ENCODE data around the gene SUDS3. TPM values are rescaled to one million over a fixed set of nuclear protein-coding genes. Genes with fewer than 3 reads are reported as not detected.
"Not testable (repeated sequence)": the region's sequence is repeated elsewhere in the genome, so short reads cannot be mapped to it uniquely, and the experiment has no call there.

SUDS3 gene
- total and polyA plus RNA-seq, 7 donors: 8.3 to 27.8 (median 18.9) TPM

DNA sequence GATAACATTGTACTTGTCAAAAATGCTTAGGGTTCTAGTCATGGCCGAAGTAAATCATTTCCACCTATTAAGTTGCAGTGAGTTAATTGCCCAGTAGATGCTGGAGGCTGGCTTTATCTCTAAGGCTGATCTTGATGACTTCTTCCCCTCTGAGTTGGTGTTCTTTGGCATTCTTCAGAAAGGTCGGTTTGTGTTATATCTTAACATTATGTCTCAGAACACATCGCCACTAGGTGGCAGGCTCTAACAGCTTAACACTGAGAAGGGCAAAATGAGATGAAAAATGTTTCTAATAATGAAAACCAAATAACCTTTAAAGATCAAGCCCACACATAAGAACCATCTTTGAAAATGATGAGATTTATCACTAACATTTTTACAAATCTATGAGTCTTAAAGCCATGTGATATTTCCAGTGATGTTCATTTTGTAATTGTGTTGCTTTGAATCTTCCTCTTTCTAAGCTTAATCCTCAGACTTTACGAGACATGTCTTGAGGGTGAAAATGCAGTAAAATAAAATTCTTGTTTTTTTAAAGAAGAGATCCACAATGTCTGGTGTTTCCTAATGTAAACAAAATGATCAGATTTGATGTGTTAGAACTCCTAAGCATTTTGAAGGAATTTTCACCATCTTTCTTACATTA lies 28.6 kb downstream of the SUDS3 start:
- peak in 1 of 4 donors; percentile 72 for ATAC-seq
- 44 to 48% (median 47%) methylated on average over 4 of the region's 4 CpGs for WGBS, 3 donors
- Histone ChIP-seq H3K27ac (no peak overlapping the region), H3K4me3 (no peak overlapping the region), H3K27me3 (ENCODE audit: insufficient read depth in 3 of 3, low read length in 2 of 3) (no peaks in the 10 kb centered on the region), H3K4me1 (no peaks in the 10 kb centered on the region), H3K36me3 (ENCODE audit: insufficient read depth in 1 of 2, low read depth in 1 of 2) (peaks cover 15 to 96% of the 10 kb centered on the region in 2 donors), H3K9me3 (no peaks in the 10 kb centered on the region)
- DNase-seq: peak in 1 of 2 donors; percentile 33
- TF ChIP-seq, protein P1, sequence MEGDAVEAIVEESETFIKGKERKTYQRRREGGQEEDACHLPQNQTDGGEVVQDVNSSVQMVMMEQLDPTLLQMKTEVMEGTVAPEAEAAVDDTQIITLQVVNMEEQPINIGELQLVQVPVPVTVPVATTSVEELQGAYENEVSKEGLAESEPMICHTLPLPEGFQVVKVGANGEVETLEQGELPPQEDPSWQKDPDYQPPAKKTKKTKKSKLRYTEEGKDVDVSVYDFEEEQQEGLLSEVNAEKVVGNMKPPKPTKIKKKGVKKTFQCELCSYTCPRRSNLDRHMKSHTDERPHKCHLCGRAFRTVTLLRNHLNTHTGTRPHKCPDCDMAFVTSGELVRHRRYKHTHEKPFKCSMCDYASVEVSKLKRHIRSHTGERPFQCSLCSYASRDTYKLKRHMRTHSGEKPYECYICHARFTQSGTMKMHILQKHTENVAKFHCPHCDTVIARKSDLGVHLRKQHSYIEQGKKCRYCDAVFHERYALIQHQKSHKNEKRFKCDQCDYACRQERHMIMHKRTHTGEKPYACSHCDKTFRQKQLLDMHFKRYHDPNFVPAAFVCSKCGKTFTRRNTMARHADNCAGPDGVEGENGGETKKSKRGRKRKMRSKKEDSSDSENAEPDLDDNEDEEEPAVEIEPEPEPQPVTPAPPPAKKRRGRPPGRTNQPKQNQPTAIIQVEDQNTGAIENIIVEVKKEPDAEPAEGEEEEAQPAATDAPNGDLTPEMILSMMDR (IDR thresholded peaks at IDR 0.05): peak; percentile 76
- intact Hi-C loops (cut with DNase I): loop anchor here (5.0 to 10.0 kb wide), 2 partner anchors 217 to 630 kb away; no protein-coding TSS in a partner anchor

DNA sequence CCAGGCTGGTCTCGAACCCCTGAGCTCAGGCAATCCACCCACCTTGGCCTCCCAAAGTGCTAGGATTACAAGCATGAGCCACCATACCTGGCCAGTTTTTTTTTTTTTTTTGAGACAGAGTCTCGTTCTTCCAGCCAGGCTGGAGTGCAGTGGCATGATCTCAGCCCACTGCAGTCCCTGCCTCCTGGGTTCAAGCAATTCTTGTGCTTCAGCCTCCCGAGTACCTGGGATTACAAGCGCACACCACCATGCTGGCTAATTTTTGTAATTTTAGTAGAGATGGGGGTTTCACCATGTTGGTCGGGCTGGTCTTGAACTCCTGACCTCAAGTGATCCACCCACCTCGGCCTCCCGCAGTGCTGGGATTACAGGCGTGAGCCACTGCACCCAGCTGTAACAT lies 31.9 kb downstream of the SUDS3 start:
- not testable (repeated sequence) for DNase-seq

DNA sequence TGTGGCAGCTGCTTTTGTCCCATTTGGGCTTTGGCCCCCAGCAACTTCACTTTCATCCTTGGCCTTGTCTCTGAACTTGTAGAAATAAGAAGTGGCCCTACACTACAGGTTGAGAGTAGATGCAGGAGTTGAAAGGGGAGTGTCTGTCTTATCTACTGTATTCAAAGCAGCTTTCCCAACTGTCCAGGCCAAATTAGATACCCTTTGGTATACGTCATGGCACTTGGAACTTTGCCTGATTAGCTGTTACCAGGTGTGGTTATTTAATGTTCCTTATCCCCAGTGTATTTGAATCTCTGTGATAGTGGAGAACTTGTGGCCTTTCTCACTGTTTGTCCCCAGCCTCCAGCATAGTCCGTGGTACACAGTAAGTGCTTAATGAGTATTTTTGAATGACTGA lies 33.5 kb downstream of the SUDS3 start:
- H3K27ac ChIP-seq: no peak overlapping the region
- DNase-seq (no peak), ATAC-seq (no peak)
- H3K9me3 ChIP-seq: no peaks in the 10 kb centered on the region
- no peaks in the 10 kb centered on the region for H3K4me1 ChIP-seq
- peaks cover 6 to 96% of the 10 kb centered on the region in 2 donors for H3K36me3 ChIP-seq (ENCODE audit: insufficient read depth in 1 of 2, low read depth in 1 of 2)
- TF ChIP-seq, protein P1 (IDR thresholded peaks at IDR 0.05): no peak
- H3K4me3 ChIP-seq: no peak overlapping the region
- H3K27me3 ChIP-seq (ENCODE audit: insufficient read depth in 3 of 3, low read length in 2 of 3): no peaks in the 10 kb centered on the region
- intact Hi-C loops (cut with DNase I): loop anchor here (5.0 to 10.0 kb wide), 2 partner anchors 212 to 625 kb away; no protein-coding TSS in a partner anchor
- WGBS, 3 donors: 84 to 88% (median 85%) methylated on average over 2 of the region's 2 CpGs

More for the DNA sequence above, 31.9 kb downstream of the SUDS3 start:
- not testable (repeated sequence) for H3K27me3 ChIP-seq (ENCODE audit: insufficient read depth in 3 of 3, low read length in 2 of 3); H3K27ac ChIP-seq; ATAC-seq; H3K9me3 ChIP-seq; H3K4me3 ChIP-seq; H3K4me1 ChIP-seq
- WGBS, 3 donors: 90 to 98% (median 93%) methylated on average over 8 of the region's 8 CpGs
- intact Hi-C loops (cut with DNase I): loop anchor here (5.0 to 10.0 kb wide), 2 partner anchors 214 to 627 kb away; no protein-coding TSS in a partner anchor
- peaks cover 12 to 96% of the 10 kb centered on the region in 2 donors for H3K36me3 ChIP-seq (ENCODE audit: insufficient read depth in 1 of 2, low read depth in 1 of 2)

DNA sequence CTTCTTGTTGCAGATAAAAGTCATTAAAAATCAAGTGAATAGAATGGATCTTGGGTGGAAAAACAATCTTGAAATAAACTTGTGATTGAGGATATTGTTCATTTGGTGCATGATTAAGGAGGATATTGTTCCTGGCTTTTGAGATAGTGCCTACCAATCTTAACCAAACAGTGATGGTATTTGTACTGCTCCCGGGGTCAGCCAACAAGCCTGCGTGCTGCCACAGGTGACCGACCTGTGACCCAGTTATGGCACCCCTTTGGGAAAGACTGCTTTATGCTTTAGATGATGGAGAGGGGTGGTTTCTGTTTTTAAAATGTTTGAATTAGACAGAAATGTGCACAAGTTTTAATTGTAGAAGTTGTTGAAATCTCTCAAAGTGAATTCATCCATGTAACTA lies 41.6 kb downstream of the SUDS3 start:
- no peaks in the 10 kb centered on the region for H3K27me3 ChIP-seq (ENCODE audit: insufficient read depth in 3 of 3, low read length in 2 of 3)
- 93 to 97% (median 96%) methylated on average over 3 of the region's 3 CpGs for WGBS, 3 donors
- peaks cover 8 to 53% of the 10 kb centered on the region in 2 donors for H3K36me3 ChIP-seq (ENCODE audit: insufficient read depth in 1 of 2, low read depth in 1 of 2)
- DNase-seq: no peak
- no peaks in the 10 kb centered on the region for H3K9me3 ChIP-seq
- H3K4me3 ChIP-seq: no peak overlapping the region
- intact Hi-C loops (cut with DNase I): no loop called here
- H3K27ac ChIP-seq: no peak overlapping the region
- H3K4me1 ChIP-seq: no peaks in the 10 kb centered on the region
- ATAC-seq: no peak
- TF ChIP-seq, protein P1 (IDR thresholded peaks at IDR 0.05): no peak

DNA sequence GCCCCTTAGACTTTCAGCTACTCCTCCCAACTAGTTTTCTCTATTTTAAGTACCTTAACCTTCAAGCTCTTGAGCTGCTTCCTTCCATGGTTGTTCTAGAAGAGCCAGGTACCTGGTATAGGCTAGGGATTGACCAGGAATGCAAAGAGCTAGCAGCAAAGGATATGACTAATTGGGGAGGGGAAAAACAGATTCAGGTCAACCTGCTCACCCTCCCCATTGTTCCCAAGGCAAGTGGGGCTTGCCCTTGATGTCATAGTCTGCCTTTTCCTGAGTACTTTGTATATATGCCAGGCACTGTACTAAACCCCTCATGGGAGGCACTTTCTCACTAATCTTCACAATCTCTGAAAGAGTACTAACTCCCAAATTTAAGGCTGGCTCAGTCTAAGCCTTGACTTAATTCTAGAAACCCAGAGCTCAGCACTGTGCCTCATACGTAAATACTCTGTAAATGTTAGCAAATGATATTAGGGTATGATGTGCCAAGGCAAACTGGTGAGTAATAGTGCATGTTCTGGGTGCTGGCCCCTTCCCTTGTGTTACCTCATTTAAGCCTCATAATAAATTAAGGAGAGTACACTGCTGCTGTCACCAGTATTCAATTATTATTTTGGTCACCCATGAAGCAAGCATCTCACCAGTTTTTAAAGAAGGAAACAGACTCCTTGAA lies 42.2 kb downstream of the SUDS3 start:
- TF ChIP-seq, protein P1 (IDR thresholded peaks at IDR 0.05): no peak
- intact Hi-C loops (cut with DNase I): no loop called here
- 37 to 91% (median 58%) methylated on average over 1 of the region's 1 CpG for WGBS, 3 donors
- H3K27ac ChIP-seq: no peak overlapping the region
- peaks cover 8 to 47% of the 10 kb centered on the region in 2 donors for H3K36me3 ChIP-seq (ENCODE audit: insufficient read depth in 1 of 2, low read depth in 1 of 2)
- H3K4me3 ChIP-seq: no peak overlapping the region
- H3K27me3 ChIP-seq (ENCODE audit: insufficient read depth in 3 of 3, low read length in 2 of 3): no peaks in the 10 kb centered on the region
- peak; percentile 37 to 94 (median 82) for ATAC-seq
- no peaks in the 10 kb centered on the region for H3K4me1 ChIP-seq
- no peak for DNase-seq
- H3K9me3 ChIP-seq: no peaks in the 10 kb centered on the region
